ENCODE results near the gene APOBEC3B.

DNA sequence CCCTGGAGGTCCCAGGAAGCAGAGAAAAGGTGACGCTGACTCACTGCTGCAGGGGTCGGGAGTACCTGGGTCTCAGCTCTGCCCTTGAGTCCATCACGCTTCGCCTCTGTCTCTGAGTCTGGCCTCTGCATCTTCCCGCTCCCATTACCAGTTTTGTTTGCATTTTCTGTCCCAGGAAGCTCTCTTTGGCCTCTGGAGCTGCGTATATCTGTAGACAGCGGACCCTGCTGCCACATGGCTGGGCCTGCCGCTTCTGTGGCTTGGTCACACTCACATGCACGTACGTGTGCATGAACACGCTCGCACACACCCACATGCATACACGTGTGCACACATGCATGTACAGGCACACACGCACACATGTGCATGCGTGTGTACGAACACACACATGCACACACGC is 45.6 kb upstream of the APOBEC3B start:
- TF ChIP-seq FOXM1 (IDR thresholded peaks at IDR 0.05; ENCODE audit: borderline replicate concordance, low read depth) (no peak), TAF1 (IDR thresholded peaks at IDR 0.05; ENCODE audit: low read depth) (no peak), EGR1 (IDR thresholded peaks at IDR 0.05) (no peak), YY1 (IDR thresholded peaks at IDR 0.05; ENCODE audit: low read depth) (no peak), CEBPB (IDR thresholded peaks at IDR 0.05) (no peak)
- TF ChIP-seq, protein P1, sequence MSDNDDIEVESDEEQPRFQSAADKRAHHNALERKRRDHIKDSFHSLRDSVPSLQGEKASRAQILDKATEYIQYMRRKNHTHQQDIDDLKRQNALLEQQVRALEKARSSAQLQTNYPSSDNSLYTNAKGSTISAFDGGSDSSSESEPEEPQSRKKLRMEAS (IDR thresholded peaks at IDR 0.05): no peak
- TF ChIP-seq, protein P2, sequence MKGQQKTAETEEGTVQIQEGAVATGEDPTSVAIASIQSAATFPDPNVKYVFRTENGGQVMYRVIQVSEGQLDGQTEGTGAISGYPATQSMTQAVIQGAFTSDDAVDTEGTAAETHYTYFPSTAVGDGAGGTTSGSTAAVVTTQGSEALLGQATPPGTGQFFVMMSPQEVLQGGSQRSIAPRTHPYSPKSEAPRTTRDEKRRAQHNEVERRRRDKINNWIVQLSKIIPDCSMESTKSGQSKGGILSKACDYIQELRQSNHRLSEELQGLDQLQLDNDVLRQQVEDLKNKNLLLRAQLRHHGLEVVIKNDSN (IDR thresholded peaks at IDR 0.05): no peak

All from Ishikawa (cell line).